SJCRH30 (cell line): ENCODE data around the gene GNA12. TPM values are rescaled to one million over a fixed set of nuclear protein-coding genes. Genes with fewer than 3 reads are reported as not detected.

ENCODE experiments used
- DNase-seq, 2 experiments: peaks; one replicate each; pipeline ENCODE4 v3.0.0-alpha.2; 2015 to 2020
- H3K27ac ChIP-seq: fragments of 250-450 bp; sonication (Bioruptor Pico); 2 replicates; pipeline ENCODE4 v1.5.1; 2020; ENCODE audit warnings: mild to moderate bottlenecking, moderate library complexity
- H3K27me3 ChIP-seq: fragments of 250-450 bp; sonication (Bioruptor Pico); 2 replicates; pipeline ENCODE4 v1.5.1; 2020; ENCODE audit warnings: mild to moderate bottlenecking, moderate library complexity
- H3K36me3 ChIP-seq: fragments of 250-450 bp; sonication (Bioruptor Pico); 2 replicates; pipeline ENCODE4 v1.5.1; 2020; ENCODE audit warnings: mild to moderate bottlenecking, moderate library complexity
- H3K4me1 ChIP-seq: fragments of 250-450 bp; sonication (Bioruptor Pico); 2 replicates; pipeline ENCODE4 v1.5.1; 2020; ENCODE audit warnings: mild to moderate bottlenecking, moderate library complexity
- H3K4me3 ChIP-seq: fragments of 250-450 bp; sonication (Bioruptor Pico); 2 replicates; pipeline ENCODE4 v1.5.1; 2020; ENCODE audit warnings: mild to moderate bottlenecking, moderate library complexity
- H3K9me3 ChIP-seq: fragments of 250-450 bp; sonication (Bioruptor Pico); replicated peaks from 2 replicates; pipeline ENCODE4 v1.5.1; 2020; ENCODE audit warnings: mild to moderate bottlenecking, moderate library complexity
- total RNA-seq: library from RNA; depleted of rRNA; stranded (reverse); fragments of >200 nt; shearing (Covaris generic); gene quantifications from 2 replicates; pipeline ENCODE4 v1.2.3, GENCODE V29; 2014

GNA12 gene
- total RNA-seq, 1 experiment from 2014 or later: 19.3 TPM

DNA sequence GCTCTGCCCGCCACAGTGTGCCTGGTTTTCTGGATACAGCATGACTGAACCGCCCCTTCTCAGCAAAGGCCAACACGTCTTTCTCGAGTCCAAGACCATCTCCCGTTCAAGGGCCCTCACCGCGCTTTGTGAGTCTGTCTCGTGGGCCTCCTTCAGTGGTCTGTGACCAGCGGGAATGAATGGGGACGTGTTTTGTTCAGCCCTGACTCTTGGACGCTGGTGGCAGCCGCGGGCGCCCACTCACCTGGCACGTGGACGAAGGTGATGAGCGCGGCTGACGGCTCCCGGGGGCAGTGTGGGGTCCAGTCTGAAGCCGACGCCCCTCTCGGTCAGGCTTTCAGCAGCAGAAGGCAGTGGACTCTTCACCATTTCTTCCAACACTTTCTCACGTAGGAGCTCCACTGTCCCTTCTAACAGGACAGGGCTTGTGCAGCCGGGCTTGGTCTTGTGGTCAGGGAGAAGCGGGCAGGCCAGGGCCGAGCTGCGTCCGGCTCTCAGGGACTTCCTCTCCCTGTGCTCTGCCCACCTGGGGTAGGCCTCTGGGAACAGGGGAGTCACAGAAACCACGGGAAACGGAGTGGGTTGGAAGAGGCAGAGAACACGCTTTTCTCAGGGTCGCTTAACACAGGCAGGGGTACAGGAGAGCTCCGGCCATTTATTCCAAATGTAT is 125.7 kb downstream of the GNA12 start:
- Histone ChIP-seq H3K9me3 (no peaks in the 10 kb centered on the region), H3K27me3 (no peaks in the 10 kb centered on the region), H3K27ac (no peak overlapping the region), H3K4me3 (no peak overlapping the region), H3K36me3 (no peaks in the 10 kb centered on the region), H3K4me1 (peaks cover 43% of the 10 kb centered on the region)
- no peak for DNase-seq

- Histone ChIP-seq H3K4me1 (peaks cover 37% of the 10 kb centered on the region), H3K36me3 (no peaks in the 10 kb centered on the region), H3K4me3 (peak overlapping the region; percentile 32), H3K27me3 (no peaks in the 10 kb centered on the region), H3K9me3 (no peaks in the 10 kb centered on the region), H3K27ac (peak overlapping the region; percentile 38; the same call in 1 of the 2 replicates)
- DNase-seq: peak; percentile 52 to 64
Measured at GRCh38 chr7:2717293-2718261, 126.5 kb downstream of the GNA12 start.

DNA sequence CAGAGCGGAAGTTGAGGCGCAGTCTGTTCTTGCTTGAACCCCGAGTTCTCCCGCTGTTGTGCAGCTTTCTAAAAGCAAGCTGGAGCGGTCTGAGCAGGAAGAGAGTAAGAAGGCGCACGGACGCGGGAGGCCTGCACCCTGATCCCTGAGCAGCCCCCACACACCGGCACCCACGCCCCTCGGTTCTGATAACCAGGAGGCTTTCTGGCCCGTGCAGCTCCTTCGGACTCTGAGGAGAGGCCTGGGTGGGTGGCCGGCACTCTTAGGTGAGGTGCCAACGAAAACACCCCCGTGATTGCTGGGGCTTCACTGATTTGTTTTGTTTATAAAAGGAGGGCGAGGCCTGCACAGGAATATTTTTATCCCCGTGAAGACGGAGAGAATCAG is 127.2 kb downstream of the GNA12 start:
- peaks cover 37% of the 10 kb centered on the region for H3K4me1 ChIP-seq

GRCh38 chr7:2716488-2716887 is 127.6 kb downstream of the GNA12 start:
- Histone ChIP-seq H3K27ac (no peak overlapping the region), H3K4me1 (peaks cover 37% of the 10 kb centered on the region)

More for the DNA sequence above, 127.2 kb downstream of the GNA12 start:
- Histone ChIP-seq H3K36me3 (no peaks in the 10 kb centered on the region), H3K4me3 (peak overlapping the region; percentile 32), H3K27me3 (no peaks in the 10 kb centered on the region), H3K27ac (peak overlapping the region; percentile 38; the same call in 1 of the 2 replicates), H3K9me3 (no peaks in the 10 kb centered on the region)
- no peak for DNase-seq

GRCh38 chr7:2715341-2716231 is 128.5 kb downstream of the GNA12 start:
- Histone ChIP-seq H3K4me3 (no peak overlapping the region), H3K9me3 (no peaks in the 10 kb centered on the region), H3K4me1 (peaks cover 33% of the 10 kb centered on the region), H3K27ac (no peak overlapping the region), H3K36me3 (no peaks in the 10 kb centered on the region), H3K27me3 (no peaks in the 10 kb centered on the region)
- DNase-seq: no peak

More at GRCh38 chr7:2716488-2716887, 127.6 kb downstream of the GNA12 start:
- Histone ChIP-seq H3K4me3 (no peak overlapping the region), H3K36me3 (no peaks in the 10 kb centered on the region), H3K27me3 (no peaks in the 10 kb centered on the region), H3K9me3 (no peaks in the 10 kb centered on the region)
- DNase-seq: no peak

GRCh38 chr7:2714636-2715035 is 129.5 kb downstream of the GNA12 start:
- DNase-seq: no peak
- no peaks in the 10 kb centered on the region for H3K9me3 ChIP-seq
- peaks cover 33% of the 10 kb centered on the region for H3K4me1 ChIP-seq
- H3K4me3 ChIP-seq: no peak overlapping the region
- H3K27me3 ChIP-seq: no peaks in the 10 kb centered on the region
- no peaks in the 10 kb centered on the region for H3K36me3 ChIP-seq
- no peak overlapping the region for H3K27ac ChIP-seq

DNA sequence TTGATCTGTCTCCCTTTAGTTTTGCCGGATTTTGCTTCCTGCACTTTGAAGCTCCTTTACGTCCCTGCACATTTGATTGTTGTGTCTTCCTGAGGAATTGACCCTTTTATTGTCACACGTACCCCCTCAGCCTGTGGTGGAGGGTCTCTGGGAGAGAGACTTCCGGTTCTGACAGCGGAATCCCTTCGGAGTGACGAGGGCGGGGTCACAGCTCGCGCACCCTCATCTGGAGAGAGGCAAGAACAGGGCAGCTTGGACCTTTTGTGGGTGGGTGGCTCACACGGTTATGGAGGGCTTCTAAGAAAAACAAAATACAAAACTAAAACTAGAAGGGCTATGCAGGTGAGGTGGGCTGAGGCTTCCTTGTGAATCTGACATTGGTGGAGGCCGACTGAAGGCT is 130.1 kb downstream of the GNA12 start:
- no peak for DNase-seq
- H3K4me1 ChIP-seq: peaks cover 33% of the 10 kb centered on the region
- H3K27me3 ChIP-seq: no peaks in the 10 kb centered on the region
- H3K9me3 ChIP-seq: no peaks in the 10 kb centered on the region
- H3K27ac ChIP-seq: no peak overlapping the region
- no peak overlapping the region for H3K4me3 ChIP-seq
- no peaks in the 10 kb centered on the region for H3K36me3 ChIP-seq

- peaks cover 33% of the 10 kb centered on the region for H3K4me1 ChIP-seq
- no peak overlapping the region for H3K27ac ChIP-seq
- H3K9me3 ChIP-seq: no peaks in the 10 kb centered on the region
- H3K27me3 ChIP-seq: no peaks in the 10 kb centered on the region
- no peak overlapping the region for H3K4me3 ChIP-seq
- no peaks in the 10 kb centered on the region for H3K36me3 ChIP-seq
- peak; percentile 68 to 70 for DNase-seq
Measured at GRCh38 chr7:2713370-2713769, 130.7 kb downstream of the GNA12 start.

- Histone ChIP-seq H3K9me3 (no peaks in the 10 kb centered on the region), H3K36me3 (no peaks in the 10 kb centered on the region), H3K27me3 (no peaks in the 10 kb centered on the region), H3K4me3 (no peak overlapping the region), H3K27ac (no peak overlapping the region), H3K4me1 (peaks cover 31% of the 10 kb centered on the region)
- no peak for DNase-seq
Measured at GRCh38 chr7:2711895-2712675, 132.0 kb downstream of the GNA12 start.

- H3K36me3 ChIP-seq: no peaks in the 10 kb centered on the region
- no peak for DNase-seq
- no peaks in the 10 kb centered on the region for H3K9me3 ChIP-seq
Measured at GRCh38 chr7:2710901-2711551, 133.1 kb downstream of the GNA12 start.

DNA sequence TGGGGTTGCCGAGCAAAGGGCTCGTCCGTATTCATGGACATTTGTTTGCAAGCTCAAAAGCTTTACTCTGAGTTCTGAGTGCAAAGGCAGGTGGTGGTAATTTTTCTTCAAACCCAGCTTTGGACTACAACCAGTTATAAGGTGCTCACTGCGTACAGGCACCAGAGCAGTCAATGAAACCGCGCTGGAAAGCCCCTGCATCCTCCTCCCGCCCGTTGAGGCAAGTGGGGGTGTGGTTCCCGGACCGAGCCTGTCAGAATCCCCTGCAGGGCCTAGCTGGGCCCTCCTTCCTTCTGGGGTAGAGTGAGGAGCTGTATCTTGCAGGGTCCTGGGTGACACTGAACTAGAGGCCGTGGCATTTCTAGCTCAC is 133.8 kb downstream of the GNA12 start:
- Histone ChIP-seq H3K36me3 (no peaks in the 10 kb centered on the region), H3K9me3 (no peaks in the 10 kb centered on the region), H3K4me1 (peaks cover 32% of the 10 kb centered on the region), H3K4me3 (no peak overlapping the region), H3K27me3 (no peaks in the 10 kb centered on the region), H3K27ac (no peak overlapping the region)
- DNase-seq: no peak

More at GRCh38 chr7:2710901-2711551, 133.1 kb downstream of the GNA12 start:
- Histone ChIP-seq H3K27ac (no peak overlapping the region), H3K27me3 (no peaks in the 10 kb centered on the region), H3K4me3 (no peak overlapping the region), H3K4me1 (peaks cover 31% of the 10 kb centered on the region)

DNA sequence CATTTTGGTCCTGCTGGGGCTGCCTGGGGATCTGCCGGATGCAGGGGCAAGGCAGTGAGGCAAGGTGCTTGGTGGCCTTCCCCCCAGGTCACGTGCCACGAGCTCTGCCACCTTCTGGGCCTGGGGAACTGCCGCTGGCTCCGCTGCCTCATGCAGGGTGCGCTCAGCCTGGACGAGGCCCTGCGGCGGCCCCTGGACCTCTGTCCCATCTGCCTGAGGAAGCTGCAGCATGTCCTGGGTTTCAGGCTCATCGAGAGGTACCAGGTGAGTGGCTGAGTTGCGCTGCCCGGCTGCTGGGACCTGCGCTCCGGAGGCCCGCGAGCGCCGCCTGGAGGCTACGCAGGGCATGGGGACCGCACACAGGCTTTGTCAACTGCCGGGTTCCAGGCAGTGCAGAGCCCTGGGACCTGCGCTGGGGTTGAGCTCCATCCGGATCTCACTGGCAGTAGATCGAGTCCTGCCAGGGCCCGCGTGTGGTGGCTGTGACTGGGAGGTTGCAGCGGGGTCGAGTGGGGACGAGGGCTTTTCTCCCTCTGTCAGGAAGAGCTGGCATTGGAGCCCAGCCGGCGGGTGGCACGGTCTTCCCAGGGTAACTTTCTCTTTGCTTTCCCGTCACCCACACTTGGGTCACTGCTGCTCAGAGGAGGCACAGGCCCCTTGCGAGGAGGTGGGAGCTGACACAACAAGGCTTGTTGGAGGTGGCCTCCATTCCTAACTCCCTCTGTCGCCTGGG is 134.4 kb downstream of the GNA12 start:
- Histone ChIP-seq H3K9me3 (no peaks in the 10 kb centered on the region), H3K27ac (no peak overlapping the region), H3K4me3 (no peak overlapping the region), H3K27me3 (no peaks in the 10 kb centered on the region), H3K4me1 (peaks cover 38% of the 10 kb centered on the region), H3K36me3 (no peaks in the 10 kb centered on the region)
- DNase-seq: no peak
